Measurements from ENCODE around the gene OGG1.

OGG1 gene

GRCh38 chr3:9727743-9728142 lies 22.0 kb upstream of the OGG1 start:
- no peak for DNase-seq (ENCODE audit: low read depth)

- DNase-seq (ENCODE audit: low read depth): no peak
Measured at GRCh38 chr3:9729419-9729818, 20.3 kb upstream of the OGG1 start.

GRCh38 chr3:9730657-9731205 lies 19.0 kb upstream of the OGG1 start:
- DNase-seq (ENCODE audit: low read depth): no peak

GRCh38 chr3:9731206-9732079 lies 18.3 kb upstream of the OGG1 start, which contains the start of gene BRPF1:
Gene BRPF1, plus strand, starts transcription at chr3:9731735. Its CDS starts 2,406 bp downstream, at chr3:9734141.
- DNase-seq (ENCODE audit: low read depth): peak; percentile 100

GRCh38 chr3:9732080-9732739 lies 17.5 kb upstream of the OGG1 start:
- DNase-seq (ENCODE audit: low read depth): no peak

GRCh38 chr3:9732740-9733115 lies 17.0 kb upstream of the OGG1 start:
- no peak for DNase-seq (ENCODE audit: low read depth)

GRCh38 chr3:9736831-9737230 lies 12.9 kb upstream of the OGG1 start:
- no peak for DNase-seq (ENCODE audit: low read depth)

- no peak for DNase-seq (ENCODE audit: low read depth)
Measured at GRCh38 chr3:9739181-9739580, 10.6 kb upstream of the OGG1 start.

GRCh38 chr3:9742560-9742959 lies 7.2 kb upstream of the OGG1 start:
- no peak for DNase-seq (ENCODE audit: low read depth)

GRCh38 chr3:9743548-9743947 lies 6.2 kb upstream of the OGG1 start:
- no peak for DNase-seq (ENCODE audit: low read depth)

- DNase-seq (ENCODE audit: low read depth): no peak
Measured at GRCh38 chr3:9744162-9744561, 5.6 kb upstream of the OGG1 start.

GRCh38 chr3:9745521-9745920 lies 4.2 kb upstream of the OGG1 start:
- no peak for DNase-seq (ENCODE audit: low read depth)

GRCh38 chr3:9746330-9746729 lies 3.4 kb upstream of the OGG1 start:
- DNase-seq (ENCODE audit: low read depth): no peak

GRCh38 chr3:9747267-9747666 lies 2.5 kb upstream of the OGG1 start:
- no peak for DNase-seq (ENCODE audit: low read depth)

GRCh38 chr3:9748031-9748430 lies 1.7 kb upstream of the OGG1 start:
- DNase-seq (ENCODE audit: low read depth): no peak

- DNase-seq (ENCODE audit: low read depth): no peak
Measured at GRCh38 chr3:9749296-9749644, 482 bp upstream of the OGG1 start.

GRCh38 chr3:9750556-9751411 lies 1.0 kb downstream of the OGG1 start:
- DNase-seq (ENCODE audit: low read depth): no peak

GRCh38 chr3:9754678-9755077 lies 4.9 kb downstream of the OGG1 start:
- DNase-seq (ENCODE audit: low read depth): no peak

GRCh38 chr3:9757427-9757826 lies 7.7 kb downstream of the OGG1 start:
- DNase-seq (ENCODE audit: low read depth): no peak

- no peak for DNase-seq (ENCODE audit: low read depth)
Measured at GRCh38 chr3:9760779-9761505, 11.2 kb downstream of the OGG1 start.

GRCh38 chr3:9761919-9762318 lies 12.2 kb downstream of the OGG1 start:
- no peak for DNase-seq (ENCODE audit: low read depth)

GRCh38 chr3:9762871-9763270 lies 13.1 kb downstream of the OGG1 start:
- DNase-seq (ENCODE audit: low read depth): no peak
